HepG2 (cell line): ENCODE measurements around the gene GJD3. TPM values are rescaled to one million over a fixed set of nuclear protein-coding genes. Genes with fewer than 3 reads are reported as not detected.

Experiments used
- BORCS8-MEF2B ChIP-seq: sonication (generic); formaldehyde crosslinking; IDR thresholded peaks from 2 replicates; pipeline ENCODE4 v1.8.0; 2022; ENCODE audit warnings: mild to moderate bottlenecking, missing genetic modification reagents
- EHMT2 ChIP-seq: fragments of 200-600 bp; sonication (generic); IDR thresholded peaks from 2 replicates; pipeline ENCODE4 v1.7.0; 2017; ENCODE audit warnings: antibody characterized with exemption, low read depth, low read length, borderline replicate concordance
- RFXAP ChIP-seq: sonication (generic); formaldehyde crosslinking; IDR thresholded peaks from 2 replicates; pipeline ENCODE4 v1.4.0; 2020; ENCODE audit warnings: missing genetic modification reagents, borderline replicate concordance
- SALL2 ChIP-seq: sonication (generic); formaldehyde crosslinking; IDR thresholded peaks from 2 replicates; pipeline ENCODE4 v1.8.1; 2023; ENCODE audit warnings: mild to moderate bottlenecking, missing genetic modification reagents, inconsistent platforms
- SMAD1 ChIP-seq: sonication (generic); formaldehyde crosslinking; IDR thresholded peaks from 2 replicates; pipeline ENCODE4 v1.4.0; 2020; ENCODE audit warnings: missing genetic modification reagents, low read depth, mild to moderate bottlenecking, borderline replicate concordance
- ZNF136 ChIP-seq: sonication (generic); formaldehyde crosslinking; IDR thresholded peaks from 2 replicates; pipeline ENCODE4 v1.8.1; 2022; ENCODE audit warnings: low read depth, mild to moderate bottlenecking, moderate library complexity, missing genetic modification reagents
- ZNF33A ChIP-seq: sonication (generic); formaldehyde crosslinking; IDR thresholded peaks from 2 replicates; pipeline ENCODE4 v1.5.1; 2020; ENCODE audit warnings: missing genetic modification reagents, mild to moderate bottlenecking, moderate library complexity, borderline replicate concordance
- ZNF34 ChIP-seq: sonication (generic); formaldehyde crosslinking; IDR thresholded peaks from 2 replicates; pipeline ENCODE4 v1.4.0; 2020; ENCODE audit warnings: mild to moderate bottlenecking, missing genetic modification reagents, borderline replicate concordance
- ZNF441 ChIP-seq: sonication (generic); formaldehyde crosslinking; IDR thresholded peaks from 2 replicates; pipeline ENCODE4 v1.7.0; 2021; ENCODE audit warnings: missing genetic modification reagents, borderline replicate concordance
- ZNF460 ChIP-seq: sonication (generic); formaldehyde crosslinking; IDR thresholded peaks from 2 replicates; pipeline ENCODE4 v1.5.1; 2020; ENCODE audit warnings: missing genetic modification reagents, mild to moderate bottlenecking, borderline replicate concordance
- ZNF530 ChIP-seq: sonication (generic); formaldehyde crosslinking; IDR thresholded peaks from 2 replicates; pipeline ENCODE4 v1.5.0; 2020; ENCODE audit warnings: low read depth, mild to moderate bottlenecking, missing genetic modification reagents
- ZNF570 ChIP-seq: sonication (generic); formaldehyde crosslinking; IDR thresholded peaks from 2 replicates; pipeline ENCODE4 v1.4.0; 2020; ENCODE audit warnings: mild to moderate bottlenecking, missing genetic modification reagents, borderline replicate concordance
- ZNF629 ChIP-seq: sonication (generic); formaldehyde crosslinking; conservative IDR thresholded peaks from 2 replicates; pipeline ENCODE4 v1.5.0; 2020; ENCODE audit warnings: missing genetic modification reagents
- ZSCAN30 ChIP-seq: sonication (generic); formaldehyde crosslinking; IDR thresholded peaks from 2 replicates; pipeline ENCODE4 v1.5.0; 2020; ENCODE audit warnings: mild to moderate bottlenecking, missing genetic modification reagents
- polyA plus RNA-seq, 8 experiments: library from polyadenylated mRNA; depleted of rRNA in 3 of 8; stranded (reverse) in 7 of 8; unstranded in 1 of 8; fragments of >200 nt; fragmentation: Illumina TruSeq in 4 of 8; extraction: Trizol in 4 of 8; gene quantifications; 2 replicates each; pipeline versions ENCODE4 v1.2.1 to v1.2.3, GENCODE V29; 2011 to 2016; ENCODE audit warnings: low read depth in 4 of 8, missing spikeins in 1 of 8, mixed read lengths in 1 of 8; ENCODE audit not compliant: insufficient read depth in 1 of 8
- total RNA-seq, 5 experiments: library from RNA; depleted of rRNA; stranded (reverse); fragments of >200 nt; fragmentation: Illumina TruSeq; extraction: Trizol; gene quantifications; 2 replicates each; pipeline ENCODE4 v1.2.3, GENCODE V29; 2016; ENCODE audit warnings: low read depth in 1 of 5
- TF ChIP-seq, protein P1 (sequence below): sonication (generic); formaldehyde crosslinking; IDR thresholded peaks from 2 replicates; pipeline ENCODE4 v1.4.0; 2020; ENCODE audit warnings: missing genetic modification reagents
- TF ChIP-seq, protein P2 (sequence below): sonication (generic); formaldehyde crosslinking; IDR thresholded peaks from 2 replicates; pipeline ENCODE4 v1.8.0; 2022; ENCODE audit warnings: low read depth, missing genetic modification reagents
- TF ChIP-seq, protein P3 (sequence below): sonication (generic); formaldehyde crosslinking; IDR thresholded peaks from 2 replicates; pipeline ENCODE4 v1.5.0; 2020; ENCODE audit warnings: missing genetic modification reagents, mild to moderate bottlenecking, borderline replicate concordance
- TF ChIP-seq, protein P4 (sequence below): sonication (generic); formaldehyde crosslinking; IDR thresholded peaks from 2 replicates; pipeline ENCODE4 v1.8.1; 2023; ENCODE audit warnings: missing genetic modification reagents, inconsistent platforms, borderline replicate concordance
- TF ChIP-seq, protein P5 (sequence below): sonication (generic); formaldehyde crosslinking; conservative IDR thresholded peaks from 2 replicates; pipeline ENCODE4 v1.8.0; 2022; ENCODE audit warnings: low read depth, missing genetic modification reagents
- TF ChIP-seq, protein P6 (sequence below): sonication (generic); formaldehyde crosslinking; IDR thresholded peaks from 2 replicates; pipeline ENCODE4 v1.4.0; 2020; ENCODE audit warnings: missing genetic modification reagents

GJD3 gene
- total and polyA plus RNA-seq, 2 of the 13 experiments (the other 11 are each of a cell fraction or from before 2014, with no cell fraction given): not detected

DNA sequence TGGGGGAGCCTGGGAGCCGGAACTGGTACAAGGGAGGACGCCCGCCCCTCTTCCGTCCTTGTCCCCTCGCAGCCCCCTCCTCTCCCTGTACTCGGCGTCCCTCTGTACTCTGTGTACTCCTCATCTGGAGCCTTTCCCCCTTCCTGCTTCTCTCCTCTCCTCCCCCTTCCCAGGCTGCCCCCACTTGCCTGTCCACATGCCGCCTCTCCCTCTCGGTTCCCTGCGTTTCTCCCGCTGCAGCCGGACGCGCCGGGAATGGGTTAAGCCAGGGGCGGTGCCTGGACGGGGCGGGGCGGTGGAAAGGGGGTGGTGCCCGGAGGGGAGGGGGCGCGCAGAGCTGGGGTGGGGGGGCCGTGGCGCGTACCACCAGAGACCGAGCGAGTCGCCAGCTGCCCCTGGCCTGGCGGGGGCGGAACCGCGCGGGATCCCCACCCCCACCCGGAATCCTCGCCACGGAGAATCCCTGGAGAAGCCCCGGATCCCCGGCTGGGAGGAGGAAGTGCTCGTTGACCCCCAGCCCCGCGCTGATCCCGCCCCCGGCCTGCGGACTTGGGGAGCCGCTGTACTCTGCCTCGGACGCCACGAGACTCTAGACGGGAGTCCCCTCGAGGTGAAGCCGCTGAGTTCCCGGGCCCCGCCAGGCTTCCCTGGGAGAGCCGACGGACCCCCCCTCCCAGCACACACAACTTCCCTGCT is 22.6 kb downstream of the GJD3 start (continued):
- TF ChIP-seq, protein P1, sequence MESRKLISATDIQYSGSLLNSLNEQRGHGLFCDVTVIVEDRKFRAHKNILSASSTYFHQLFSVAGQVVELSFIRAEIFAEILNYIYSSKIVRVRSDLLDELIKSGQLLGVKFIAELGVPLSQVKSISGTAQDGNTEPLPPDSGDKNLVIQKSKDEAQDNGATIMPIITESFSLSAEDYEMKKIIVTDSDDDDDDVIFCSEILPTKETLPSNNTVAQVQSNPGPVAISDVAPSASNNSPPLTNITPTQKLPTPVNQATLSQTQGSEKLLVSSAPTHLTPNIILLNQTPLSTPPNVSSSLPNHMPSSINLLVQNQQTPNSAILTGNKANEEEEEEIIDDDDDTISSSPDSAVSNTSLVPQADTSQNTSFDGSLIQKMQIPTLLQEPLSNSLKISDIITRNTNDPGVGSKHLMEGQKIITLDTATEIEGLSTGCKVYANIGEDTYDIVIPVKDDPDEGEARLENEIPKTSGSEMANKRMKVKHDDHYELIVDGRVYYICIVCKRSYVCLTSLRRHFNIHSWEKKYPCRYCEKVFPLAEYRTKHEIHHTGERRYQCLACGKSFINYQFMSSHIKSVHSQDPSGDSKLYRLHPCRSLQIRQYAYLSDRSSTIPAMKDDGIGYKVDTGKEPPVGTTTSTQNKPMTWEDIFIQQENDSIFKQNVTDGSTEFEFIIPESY: no peak
- TF ChIP-seq RFXAP (CRISPR knock-in tag) (no peak), ZNF33A (CRISPR knock-in tag) (no peak), ZNF136 (CRISPR knock-in tag) (no peak), EHMT2 (no peak), SMAD1 (CRISPR knock-in tag) (no peak), SALL2 (CRISPR knock-in tag) (no peak), ZSCAN30 (CRISPR knock-in tag) (no peak), ZNF34 (CRISPR knock-in tag) (no peak), ZNF460 (CRISPR knock-in tag) (no peak), ZNF629 (CRISPR knock-in tag) (no peak), BORCS8-MEF2B (no peak; the same call in 1 of the 2 replicates), ZNF570 (CRISPR knock-in tag) (no peak), ZNF441 (CRISPR knock-in tag) (no peak), ZNF530 (no peak)
- TF ChIP-seq, protein P2, sequence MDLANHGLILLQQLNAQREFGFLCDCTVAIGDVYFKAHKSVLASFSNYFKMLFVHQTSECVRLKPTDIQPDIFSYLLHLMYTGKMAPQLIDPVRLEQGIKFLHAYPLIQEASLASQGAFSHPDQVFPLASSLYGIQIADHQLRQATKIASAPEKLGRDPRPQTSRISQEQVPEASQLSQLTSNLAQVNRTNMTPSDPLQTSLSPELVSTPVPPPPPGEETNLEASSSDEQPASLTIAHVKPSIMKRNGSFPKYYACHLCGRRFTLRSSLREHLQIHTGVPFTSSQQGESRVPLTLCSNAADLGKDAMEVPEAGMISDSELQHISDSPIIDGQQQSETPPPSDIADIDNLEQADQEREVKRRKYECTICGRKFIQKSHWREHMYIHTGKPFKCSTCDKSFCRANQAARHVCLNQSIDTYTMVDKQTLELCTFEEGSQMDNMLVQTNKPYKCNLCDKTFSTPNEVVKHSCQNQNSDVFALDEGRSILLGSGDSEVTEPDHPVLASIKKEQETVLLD (CRISPR knock-in tag): no peak; the same call in 1 of the 2 replicates
- TF ChIP-seq, protein P3, sequence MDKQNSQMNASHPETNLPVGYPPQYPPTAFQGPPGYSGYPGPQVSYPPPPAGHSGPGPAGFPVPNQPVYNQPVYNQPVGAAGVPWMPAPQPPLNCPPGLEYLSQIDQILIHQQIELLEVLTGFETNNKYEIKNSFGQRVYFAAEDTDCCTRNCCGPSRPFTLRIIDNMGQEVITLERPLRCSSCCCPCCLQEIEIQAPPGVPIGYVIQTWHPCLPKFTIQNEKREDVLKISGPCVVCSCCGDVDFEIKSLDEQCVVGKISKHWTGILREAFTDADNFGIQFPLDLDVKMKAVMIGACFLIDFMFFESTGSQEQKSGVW: no peak
- TF ChIP-seq, protein P4, sequence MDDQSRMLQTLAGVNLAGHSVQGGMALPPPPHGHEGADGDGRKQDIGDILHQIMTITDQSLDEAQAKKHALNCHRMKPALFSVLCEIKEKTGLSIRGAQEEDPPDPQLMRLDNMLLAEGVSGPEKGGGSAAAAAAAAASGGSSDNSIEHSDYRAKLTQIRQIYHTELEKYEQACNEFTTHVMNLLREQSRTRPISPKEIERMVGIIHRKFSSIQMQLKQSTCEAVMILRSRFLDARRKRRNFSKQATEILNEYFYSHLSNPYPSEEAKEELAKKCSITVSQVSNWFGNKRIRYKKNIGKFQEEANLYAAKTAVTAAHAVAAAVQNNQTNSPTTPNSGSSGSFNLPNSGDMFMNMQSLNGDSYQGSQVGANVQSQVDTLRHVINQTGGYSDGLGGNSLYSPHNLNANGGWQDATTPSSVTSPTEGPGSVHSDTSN (CRISPR knock-in tag): no peak
- TF ChIP-seq, protein P5, sequence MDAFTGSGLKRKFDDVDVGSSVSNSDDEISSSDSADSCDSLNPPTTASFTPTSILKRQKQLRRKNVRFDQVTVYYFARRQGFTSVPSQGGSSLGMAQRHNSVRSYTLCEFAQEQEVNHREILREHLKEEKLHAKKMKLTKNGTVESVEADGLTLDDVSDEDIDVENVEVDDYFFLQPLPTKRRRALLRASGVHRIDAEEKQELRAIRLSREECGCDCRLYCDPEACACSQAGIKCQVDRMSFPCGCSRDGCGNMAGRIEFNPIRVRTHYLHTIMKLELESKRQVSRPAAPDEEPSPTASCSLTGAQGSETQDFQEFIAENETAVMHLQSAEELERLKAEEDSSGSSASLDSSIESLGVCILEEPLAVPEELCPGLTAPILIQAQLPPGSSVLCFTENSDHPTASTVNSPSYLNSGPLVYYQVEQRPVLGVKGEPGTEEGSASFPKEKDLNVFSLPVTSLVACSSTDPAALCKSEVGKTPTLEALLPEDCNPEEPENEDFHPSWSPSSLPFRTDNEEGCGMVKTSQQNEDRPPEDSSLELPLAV (CRISPR knock-in tag): 0 out of 2 replicates have a peak, but pooled peaks have one; percentile 23
- TF ChIP-seq, protein P6, sequence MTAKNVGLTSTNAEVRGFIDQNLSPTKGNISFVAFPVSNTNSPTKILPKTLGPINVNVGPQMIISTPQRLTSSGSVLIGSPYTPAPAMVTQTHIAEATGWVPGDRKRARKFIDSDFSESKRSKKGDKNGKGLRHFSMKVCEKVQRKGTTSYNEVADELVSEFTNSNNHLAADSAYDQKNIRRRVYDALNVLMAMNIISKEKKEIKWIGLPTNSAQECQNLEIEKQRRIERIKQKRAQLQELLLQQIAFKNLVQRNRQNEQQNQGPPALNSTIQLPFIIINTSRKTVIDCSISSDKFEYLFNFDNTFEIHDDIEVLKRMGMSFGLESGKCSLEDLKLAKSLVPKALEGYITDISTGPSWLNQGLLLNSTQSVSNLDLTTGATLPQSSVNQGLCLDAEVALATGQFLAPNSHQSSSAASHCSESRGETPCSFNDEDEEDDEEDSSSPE (CRISPR knock-in tag): 0 out of 2 replicates have a peak, but pooled peaks have one; percentile 6
